Skin of body (tissue), 2 donors: ENCODE data around the gene DUSP1. TPM values are rescaled to one million over a fixed set of nuclear protein-coding genes. Genes with fewer than 3 reads are reported as not detected.

Source experiments
- DNase-seq: peaks from one replicate; lab custom pipeline; 2025; lab: John Stamatoyannopoulos, UW
- total RNA-seq: library from RNA; depleted of rRNA; stranded (reverse); fragments of >200 nt; gene quantifications from one replicate; pipeline ENCODE4 v1.2.3, GENCODE V29; 2014

DUSP1 gene
- total RNA-seq, 1 donor from 2014 or later = 147 TPM

GRCh38 chr5:172782169-172783039, 11.4 kb upstream of the DUSP1 start:
- no peak for DNase-seq

GRCh38 chr5:172779691-172780341, 8.8 kb upstream of the DUSP1 start:
- no peak for DNase-seq

GRCh38 chr5:172777881-172778814, 7.2 kb upstream of the DUSP1 start:
- DNase-seq = no peak

- no peak for DNase-seq
Observed at GRCh38 chr5:172776235-172776594, 5.2 kb upstream of the DUSP1 start.

GRCh38 chr5:172775326-172776234, 4.6 kb upstream of the DUSP1 start:
- DNase-seq = no peak

GRCh38 chr5:172774561-172775315, 3.7 kb upstream of the DUSP1 start:
- DNase-seq = no peak

- no peak for DNase-seq
Observed at GRCh38 chr5:172773481-172774469, 2.8 kb upstream of the DUSP1 start.

GRCh38 chr5:172772112-172772906, 1.3 kb upstream of the DUSP1 start:
- DNase-seq = peak; percentile 90

- no peak for DNase-seq
Observed at GRCh38 chr5:172771439-172772111, 580 bp upstream of the DUSP1 start.

- DNase-seq = no peak
Observed at GRCh38 chr5:172770374-172770674, 671 bp downstream of the DUSP1 start.

GRCh38 chr5:172769616-172770373, 1.2 kb downstream of the DUSP1 start:
- DNase-seq = no peak

GRCh38 chr5:172769342-172769615, 1.7 kb downstream of the DUSP1 start:
- no peak for DNase-seq

- no peak for DNase-seq
Observed at GRCh38 chr5:172768573-172769341, 2.2 kb downstream of the DUSP1 start.

- no peak for DNase-seq
Observed at GRCh38 chr5:172768098-172768572, 2.9 kb downstream of the DUSP1 start.

GRCh38 chr5:172766287-172767108, 4.5 kb downstream of the DUSP1 start:
- DNase-seq = peak; percentile 81
